HUDEP-2 (cell line): Measurements from ENCODE around the gene CACNG1.
"Not testable (repeated sequence)": the region's sequence is repeated elsewhere in the genome, so short reads cannot be mapped to it uniquely, and the experiment has no call there.

Source experiments
- DNase-seq, 76 experiments: peaks; one replicate each; lab custom pipeline; 2025; ENCODE audit not compliant: unreplicated experiment in 76 of 76; lab: John Stamatoyannopoulos, UW

The CACNG1 gene

GRCh38 chr17:67024736-67025135 lies 19.6 kb upstream of the CACNG1 start:
- no peak for DNase-seq

GRCh38 chr17:67025216-67025792 lies 19.1 kb upstream of the CACNG1 start:
- no peak for DNase-seq

- DNase-seq = no peak
These were observed 18.0 kb upstream of the CACNG1 start for GRCh38 chr17:67026341-67026740.

- peak in 1 of 76 experiments; percentile 17 for DNase-seq
These were observed 17.2 kb upstream of the CACNG1 start for GRCh38 chr17:67027031-67027628.

- no peak for DNase-seq
These were observed 13.7 kb upstream of the CACNG1 start for GRCh38 chr17:67030641-67031040.

- DNase-seq = no peak
These were observed 12.0 kb upstream of the CACNG1 start for GRCh38 chr17:67032382-67032781.

- DNase-seq = no peak
These were observed 11.4 kb upstream of the CACNG1 start for GRCh38 chr17:67032985-67033384.

- DNase-seq = no peak
These were observed 10.7 kb upstream of the CACNG1 start for GRCh38 chr17:67033613-67034012.

GRCh38 chr17:67035131-67036083 lies 8.9 kb upstream of the CACNG1 start:
- DNase-seq = no peak

- no peak for DNase-seq
These were observed 5.4 kb upstream of the CACNG1 start for GRCh38 chr17:67038861-67039365.

GRCh38 chr17:67040652-67041051 lies 3.7 kb upstream of the CACNG1 start:
- no peak for DNase-seq

GRCh38 chr17:67041119-67041518 lies 3.2 kb upstream of the CACNG1 start:
- DNase-seq = not testable (repeated sequence)

GRCh38 chr17:67041531-67041930 lies 2.8 kb upstream of the CACNG1 start:
- no peak for DNase-seq

- no peak for DNase-seq
These were observed 2.1 kb upstream of the CACNG1 start for GRCh38 chr17:67041941-67042899.

GRCh38 chr17:67043283-67043682 lies 1.1 kb upstream of the CACNG1 start:
- no peak for DNase-seq

- no peak for DNase-seq
These were observed 586 bp downstream of the CACNG1 start for GRCh38 chr17:67044940-67045339.

- DNase-seq = no peak
These were observed 2.0 kb downstream of the CACNG1 start for GRCh38 chr17:67046398-67046797.

- DNase-seq = no peak
These were observed 3.0 kb downstream of the CACNG1 start for GRCh38 chr17:67047382-67047781.

- DNase-seq = no peak
These were observed 4.8 kb downstream of the CACNG1 start for GRCh38 chr17:67049025-67049739.

- no peak for DNase-seq
These were observed 5.7 kb downstream of the CACNG1 start for GRCh38 chr17:67050066-67050465.
